ENCODE data around the gene DUSP6.
"Not testable (repeated sequence)": the region's sequence is repeated elsewhere in the genome, so short reads cannot be mapped to it uniquely, and the experiment has no call there.

DUSP6 gene

GRCh38 chr12:89351489-89352241 lies 636 bp downstream of the DUSP6 start:
- DNase-seq (ENCODE audit: low spot score), result peak; percentile 29

GRCh38 chr12:89350630-89351488 lies 1.4 kb downstream of the DUSP6 start:
- DNase-seq (ENCODE audit: low spot score), result peak; percentile 22

- DNase-seq (ENCODE audit: low spot score), result no peak
Observed at GRCh38 chr12:89350260-89350629, 2.1 kb downstream of the DUSP6 start.

- DNase-seq (ENCODE audit: low spot score), result peak; percentile 67
Observed at GRCh38 chr12:89349814-89350213, 2.5 kb downstream of the DUSP6 start.

- DNase-seq (ENCODE audit: low spot score), result peak; percentile 21
Observed at GRCh38 chr12:89348894-89349699, 3.2 kb downstream of the DUSP6 start.

GRCh38 chr12:89347325-89347829 lies 4.9 kb downstream of the DUSP6 start:
- peak; percentile 14 for DNase-seq (ENCODE audit: low spot score)

GRCh38 chr12:89346741-89347324 lies 5.5 kb downstream of the DUSP6 start:
- DNase-seq (ENCODE audit: low spot score), result peak; percentile 71

GRCh38 chr12:89345830-89346740 lies 6.2 kb downstream of the DUSP6 start:
- peak; percentile 85 for DNase-seq (ENCODE audit: low spot score)

- DNase-seq (ENCODE audit: low spot score), result peak; percentile 10
Observed at GRCh38 chr12:89345376-89345775, 6.9 kb downstream of the DUSP6 start.

GRCh38 chr12:89344862-89345202 lies 7.5 kb downstream of the DUSP6 start:
- no peak for DNase-seq (ENCODE audit: low spot score)

- no peak for DNase-seq (ENCODE audit: low spot score)
Observed at GRCh38 chr12:89344043-89344861, 8.0 kb downstream of the DUSP6 start.

- DNase-seq (ENCODE audit: low spot score), result no peak
Observed at GRCh38 chr12:89343127-89343526, 9.2 kb downstream of the DUSP6 start.

- DNase-seq (ENCODE audit: low spot score), result no peak
Observed at GRCh38 chr12:89340861-89341260, 11.4 kb downstream of the DUSP6 start.

GRCh38 chr12:89339526-89339925 lies 12.8 kb downstream of the DUSP6 start:
- DNase-seq (ENCODE audit: low spot score), result no peak

GRCh38 chr12:89337136-89337535 lies 15.2 kb downstream of the DUSP6 start:
- DNase-seq (ENCODE audit: low spot score), result not testable (repeated sequence)

- no peak for DNase-seq (ENCODE audit: low spot score)
Observed at GRCh38 chr12:89335452-89336244, 16.7 kb downstream of the DUSP6 start.

GRCh38 chr12:89334548-89335169 lies 17.6 kb downstream of the DUSP6 start:
- no peak for DNase-seq (ENCODE audit: low spot score)

GRCh38 chr12:89333564-89334252 lies 18.6 kb downstream of the DUSP6 start:
- no peak for DNase-seq (ENCODE audit: low spot score)
